ENCODE results near the gene EPS8L1.
"Not testable (repeated sequence)": the region's sequence is repeated elsewhere in the genome, so short reads cannot be mapped to it uniquely, and the experiment has no call there.

EPS8L1 gene

GRCh38 chr19:55075371-55075998 lies at the start of gene EPS8L1:
Gene EPS8L1, plus strand, starts transcription at chr19:55075869. Its CDS starts 576 bp downstream, at chr19:55076445.
- DNase-seq = no peak

GRCh38 chr19:55027140-55027471 lies 48.6 kb upstream of the EPS8L1 start:
- DNase-seq = not testable (repeated sequence)

GRCh38 chr19:55027472-55028337 lies 48.0 kb upstream of the EPS8L1 start:
- DNase-seq = no peak

- DNase-seq = no peak
Measured at GRCh38 chr19:55028757-55029156, 46.9 kb upstream of the EPS8L1 start.

- no peak for DNase-seq
Measured at GRCh38 chr19:55031178-55031577, 44.5 kb upstream of the EPS8L1 start.

GRCh38 chr19:55032170-55032800 lies 43.4 kb upstream of the EPS8L1 start:
- DNase-seq = no peak

GRCh38 chr19:55032976-55033643 lies 42.6 kb upstream of the EPS8L1 start:
- DNase-seq = not testable (repeated sequence)

DNA sequence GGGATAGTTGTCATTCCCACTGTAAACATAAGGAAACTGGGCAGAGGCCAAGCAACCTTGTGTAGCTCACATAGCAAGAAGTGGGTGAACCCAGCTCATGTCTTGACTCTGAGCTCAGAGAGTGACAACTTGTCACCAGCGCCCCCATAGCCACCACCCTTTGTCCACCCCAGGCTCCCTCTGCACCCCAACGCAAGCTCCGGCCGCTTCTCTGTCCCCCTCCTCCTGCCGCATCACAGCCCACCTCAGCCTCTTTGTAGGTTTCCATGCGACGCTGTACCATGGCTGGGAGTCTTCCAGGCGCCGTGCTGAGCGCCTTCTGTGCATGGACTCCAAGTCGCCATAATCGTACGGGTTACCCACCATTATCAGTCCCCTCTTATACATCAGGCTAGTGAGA lies 40.9 kb upstream of the EPS8L1 start:
- no peak for DNase-seq

DNA sequence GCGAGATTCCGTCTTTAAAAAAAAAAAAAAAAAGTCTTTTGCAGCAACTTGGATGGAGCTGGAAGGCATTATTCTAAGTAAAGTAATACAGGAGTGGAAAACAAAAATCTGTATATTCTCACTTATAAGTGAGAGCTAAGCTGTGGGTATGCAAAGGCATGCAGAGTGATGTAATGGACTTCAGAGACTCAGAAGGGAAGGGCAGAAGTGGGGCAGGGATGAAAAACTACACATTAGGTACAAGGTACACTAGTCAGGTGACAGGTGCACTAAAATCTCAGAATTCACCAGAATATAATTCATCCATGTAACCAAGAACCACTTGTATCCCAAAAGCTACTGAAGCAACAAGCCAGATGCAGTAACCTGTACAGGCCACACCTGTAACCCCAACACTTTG lies 39.6 kb upstream of the EPS8L1 start:
- DNase-seq = no peak

DNA sequence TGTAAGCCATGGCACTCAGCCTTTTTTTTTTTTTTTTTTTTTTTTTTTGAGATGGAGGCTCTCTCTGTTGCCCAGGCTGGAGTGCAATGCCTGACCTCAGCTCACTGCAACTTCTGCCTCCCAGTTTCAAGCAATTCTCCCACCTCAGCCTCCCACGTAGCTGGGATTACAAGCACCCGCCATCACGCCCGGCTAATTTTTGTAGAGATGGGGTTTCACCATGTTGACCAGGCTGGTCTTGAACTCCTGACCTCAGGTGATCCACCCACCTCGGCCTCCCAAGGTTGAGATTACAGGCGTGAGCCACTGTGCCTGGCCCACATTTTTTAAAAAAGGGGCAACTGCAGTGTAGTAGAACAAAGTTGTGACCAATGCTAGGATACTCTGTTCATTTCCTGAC lies 38.1 kb upstream of the EPS8L1 start:
- DNase-seq = not testable (repeated sequence)

GRCh38 chr19:55040654-55041053 lies 35.0 kb upstream of the EPS8L1 start:
- not testable (repeated sequence) for DNase-seq

- no peak for DNase-seq
Measured at GRCh38 chr19:55041244-55041626, 34.4 kb upstream of the EPS8L1 start.

DNA sequence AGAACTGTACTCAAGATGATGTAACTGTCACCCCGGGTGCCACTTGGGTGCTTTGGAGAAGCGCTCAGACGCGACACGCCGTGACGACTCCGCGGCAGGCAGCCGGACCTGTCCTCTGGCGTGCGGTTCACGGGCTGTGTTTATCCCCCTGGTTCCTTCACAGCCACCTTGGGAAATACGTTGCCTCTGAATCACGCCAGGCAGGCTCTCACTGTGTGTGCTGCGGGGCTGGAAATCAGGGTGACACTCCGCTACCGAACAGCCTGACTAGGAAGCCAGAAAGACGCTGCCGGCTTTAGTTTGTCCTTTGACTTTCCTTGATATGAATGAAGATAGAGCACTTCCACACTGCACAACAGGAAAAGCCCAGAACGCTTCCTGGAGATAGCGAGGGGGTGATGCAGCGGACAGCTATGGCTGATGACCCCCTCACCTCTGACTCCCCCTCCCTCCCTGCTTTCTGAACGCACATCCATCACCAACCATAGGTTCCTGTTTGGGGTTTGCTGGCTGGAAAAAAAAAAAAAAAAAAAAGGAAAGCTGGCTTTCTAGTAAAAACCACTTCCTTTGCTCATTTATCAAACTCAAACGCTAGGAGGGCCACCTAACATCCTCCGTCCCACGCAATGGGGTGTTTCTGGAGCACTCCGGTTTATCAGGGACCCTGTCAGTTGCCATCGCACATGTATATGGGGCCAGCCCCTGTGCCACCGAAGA lies 33.9 kb upstream of the EPS8L1 start:
- no peak for DNase-seq

DNA sequence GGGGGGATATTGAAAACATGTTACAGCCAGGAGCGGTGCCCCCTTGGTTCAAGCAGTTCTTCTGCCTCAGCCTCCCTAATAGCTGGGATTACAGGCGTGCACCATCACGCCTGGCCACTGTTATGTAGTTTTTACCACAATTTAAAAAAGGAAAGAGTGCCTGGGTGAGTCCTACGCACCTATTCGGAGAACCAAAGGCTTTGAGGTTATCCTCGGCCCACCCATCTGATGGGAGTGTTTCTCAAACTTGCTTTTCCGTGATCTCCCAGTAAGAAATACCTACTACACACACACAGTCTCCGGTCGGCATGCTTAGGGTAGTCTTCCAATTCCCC lies 33.4 kb upstream of the EPS8L1 start:
- no peak for DNase-seq

- no peak for DNase-seq
Measured at GRCh38 chr19:55042688-55043087, 33.0 kb upstream of the EPS8L1 start.

GRCh38 chr19:55044286-55044685 lies 31.4 kb upstream of the EPS8L1 start:
- DNase-seq = no peak

DNA sequence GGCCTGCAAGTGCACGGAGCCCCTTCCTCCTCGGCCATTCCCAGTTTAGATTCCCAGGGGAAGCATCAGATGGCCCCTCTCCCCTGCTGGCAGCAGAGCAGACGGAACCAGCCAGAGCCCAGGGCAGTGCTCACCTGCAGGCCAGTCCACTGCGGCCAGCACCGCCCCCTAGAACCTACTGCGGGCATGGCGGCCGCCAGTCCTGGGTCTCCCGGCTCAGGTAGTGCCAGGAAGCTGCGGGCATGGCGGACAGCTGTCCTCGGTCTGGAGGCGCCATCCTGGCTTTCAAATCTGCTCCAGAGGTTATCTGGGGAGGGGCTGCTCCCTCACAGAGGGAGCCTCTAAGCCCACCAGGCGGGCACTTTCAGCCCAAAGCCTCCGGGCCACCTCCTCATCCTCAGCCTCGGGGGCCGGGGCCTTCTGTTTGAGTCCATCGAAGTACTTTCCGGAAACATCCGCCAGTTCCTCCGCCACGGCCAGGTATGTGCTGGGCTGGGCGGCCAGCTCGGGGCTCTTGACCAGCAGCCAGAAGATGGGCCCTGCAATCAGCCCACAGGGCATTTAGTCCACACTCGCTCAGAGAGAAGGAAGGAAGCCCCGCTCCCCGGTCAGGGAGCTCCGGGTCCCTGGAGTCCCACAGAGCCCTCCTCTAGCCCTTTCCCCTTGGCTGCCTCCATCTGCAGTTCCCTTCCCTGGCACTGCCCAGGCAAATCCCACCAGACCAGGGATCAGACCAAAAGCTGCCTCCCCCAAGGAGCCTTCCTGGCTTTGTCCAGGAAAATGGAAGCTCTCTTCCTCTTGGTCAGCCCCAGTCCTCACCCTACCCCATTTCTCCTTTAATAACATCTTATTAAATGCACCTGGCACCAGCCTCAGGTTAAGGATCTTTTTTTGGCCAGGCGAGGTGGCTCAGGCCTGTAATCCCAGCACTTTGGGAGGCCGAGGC lies 30.6 kb upstream of the EPS8L1 start:
- DNase-seq = no peak

DNA sequence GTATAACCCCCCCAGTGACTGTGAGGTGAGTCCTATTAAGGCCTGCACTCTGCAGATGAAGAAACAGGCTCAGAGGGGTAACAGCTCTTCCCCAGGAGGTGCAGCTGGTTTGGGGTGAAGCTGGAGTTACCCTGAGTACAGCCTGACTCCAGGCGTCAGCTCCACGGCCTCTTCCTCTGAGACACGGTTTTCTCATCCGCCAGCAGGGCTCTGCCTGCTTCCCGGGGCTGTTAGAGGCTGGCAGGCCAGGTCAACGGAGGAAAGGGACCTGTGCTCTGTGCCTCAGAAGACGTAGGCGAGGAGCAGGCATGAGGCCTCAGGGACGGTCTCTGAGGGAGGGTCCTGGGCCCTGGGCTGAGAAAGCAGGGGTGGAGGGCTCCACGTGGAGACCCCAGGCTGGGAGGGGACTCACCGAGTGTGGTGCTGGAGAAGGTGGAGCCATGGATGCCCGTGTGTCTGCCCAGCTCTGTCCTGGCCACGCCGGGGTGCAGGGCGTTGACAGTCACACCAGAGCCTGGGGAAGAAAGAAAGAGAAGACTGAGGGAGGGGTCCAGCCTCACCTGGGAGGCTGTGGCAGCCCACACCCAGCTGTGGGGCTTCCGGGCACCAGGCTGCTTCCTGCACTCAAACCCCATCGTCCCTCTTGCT lies 28.6 kb upstream of the EPS8L1 start:
- DNase-seq = no peak

GRCh38 chr19:55047951-55048350 lies 27.7 kb upstream of the EPS8L1 start:
- DNase-seq = no peak

GRCh38 chr19:55048446-55048845 lies 27.2 kb upstream of the EPS8L1 start:
- no peak for DNase-seq

Data from NCI-H1048 (cell line).